PC-9 (cell line): ENCODE data around the gene HGD. TPM values are rescaled to one million over a fixed set of nuclear protein-coding genes. Genes with fewer than 3 reads are reported as not detected.

Experiments used
- BruUV-seq: library from RNA; stranded (reverse); fragments of 400-500 nt; replicated peaks from 2 replicates; lab custom pipeline; 2021; lab: Mats Ljungman, UMichigan
- CTCF ChIA-PET: fragments of 300-600 bp; sonication (Branson Sonifier 250); formaldehyde crosslinking; loops from one replicate; lab custom pipeline; 2022; ENCODE audit warnings: antibody characterized with exemption; lab: Charles Lee
- POLR2A ChIA-PET: fragments of 300-600 bp; sonication (Branson Sonifier 250); formaldehyde crosslinking; loops from one replicate; lab custom pipeline; 2022; ENCODE audit warnings: antibody characterized with exemption; ENCODE audit not compliant: unreplicated experiment; lab: Charles Lee
- DNase-seq, 2 experiments: peaks; one replicate each; pipeline versions ENCODE4 v3.0.0 to v3.0.0-alpha.2; 2015 to 2022; ENCODE audit warnings: mixed read lengths in 1 of 2
- H2AFZ ChIP-seq: fragments of 200-600 bp; sonication (generic); 2 replicates; pipeline ENCODE4 v1.8.1; 2017; ENCODE audit warnings: antibody characterized with exemption
- H3F3A ChIP-seq: fragments of 200-600 bp; sonication (generic); 2 replicates; pipeline ENCODE4 v1.8.1; 2017; ENCODE audit warnings: antibody characterized with exemption, mild to moderate bottlenecking, low read depth; ENCODE audit not compliant: insufficient read depth
- H3K27ac ChIP-seq: fragments of 200-600 bp; sonication (generic); 2 replicates; pipeline ENCODE4 v1.6.1; 2016; ENCODE audit warnings: mixed run types
- H3K27me3 ChIP-seq: fragments of 200-600 bp; sonication (generic); 2 replicates; pipeline ENCODE4 v1.6.1; 2016; ENCODE audit warnings: low read depth, mixed run types; ENCODE audit not compliant: insufficient read depth
- H3K36me3 ChIP-seq: fragments of 200-600 bp; sonication (generic); 2 replicates; pipeline ENCODE4 v1.6.1; 2016; ENCODE audit warnings: low read depth, mixed run types
- H3K4me1 ChIP-seq: fragments of 200-600 bp; sonication (generic); replicated peaks from 2 replicates; pipeline ENCODE4 v1.6.1; 2016; ENCODE audit warnings: mixed run types; ENCODE audit not compliant: insufficient read depth
- H3K4me2 ChIP-seq: fragments of 200-600 bp; sonication (generic); 2 replicates; pipeline ENCODE4 v1.6.1; 2017; ENCODE audit warnings: mixed run types
- H3K4me3 ChIP-seq: fragments of 200-600 bp; sonication (generic); 2 replicates; pipeline ENCODE4 v1.6.1; 2016; ENCODE audit warnings: mixed run types
- H3K79me2 ChIP-seq: fragments of 200-600 bp; sonication (generic); 2 replicates; pipeline ENCODE4 v1.6.1; 2017; ENCODE audit warnings: low read depth, mixed run types
- H3K9me2 ChIP-seq: fragments of 200-600 bp; sonication (generic); 2 replicates; pipeline ENCODE4 v1.8.1; 2017; ENCODE audit warnings: mild to moderate bottlenecking; ENCODE audit not compliant: insufficient read depth
- H3K9me3 ChIP-seq: fragments of 200-600 bp; sonication (generic); 2 replicates; pipeline ENCODE4 v1.8.1; 2016; ENCODE audit warnings: low read depth; ENCODE audit not compliant: insufficient read depth
- H4K20me1 ChIP-seq: fragments of 200-600 bp; sonication (generic); 2 replicates; pipeline ENCODE4 v1.8.1; 2017; ENCODE audit not compliant: insufficient read depth
- EZH2 ChIP-seq: fragments of 200-600 bp; sonication (generic); IDR thresholded peaks from 2 replicates; pipeline ENCODE4 v1.8.0; 2017; ENCODE audit warnings: antibody characterized with exemption, low read depth
- intact Hi-C: fragments of 100-400 bp; cut with micrococcal nuclease; formaldehyde crosslinking; loops from one replicate; pipeline ENCODE4 v1.10.0; 2022; ENCODE audit not compliant: unreplicated experiment
- total RNA-seq: library from RNA; stranded (reverse); gene quantifications from 2 replicates; pipeline ENCODE4 v1.2.3, GENCODE V29; 2021
- TF ChIP-seq, protein P1 (sequence below): fragments of 200-600 bp; sonication (generic); conservative IDR thresholded peaks from 2 replicates; pipeline ENCODE4 v1.6.1; 2017; ENCODE audit warnings: mixed run types, antibody characterized with exemption, mild to moderate bottlenecking, moderate library complexity

HGD gene
- total RNA-seq, 1 experiment from 2014 or later, result 0.65 TPM

DNA sequence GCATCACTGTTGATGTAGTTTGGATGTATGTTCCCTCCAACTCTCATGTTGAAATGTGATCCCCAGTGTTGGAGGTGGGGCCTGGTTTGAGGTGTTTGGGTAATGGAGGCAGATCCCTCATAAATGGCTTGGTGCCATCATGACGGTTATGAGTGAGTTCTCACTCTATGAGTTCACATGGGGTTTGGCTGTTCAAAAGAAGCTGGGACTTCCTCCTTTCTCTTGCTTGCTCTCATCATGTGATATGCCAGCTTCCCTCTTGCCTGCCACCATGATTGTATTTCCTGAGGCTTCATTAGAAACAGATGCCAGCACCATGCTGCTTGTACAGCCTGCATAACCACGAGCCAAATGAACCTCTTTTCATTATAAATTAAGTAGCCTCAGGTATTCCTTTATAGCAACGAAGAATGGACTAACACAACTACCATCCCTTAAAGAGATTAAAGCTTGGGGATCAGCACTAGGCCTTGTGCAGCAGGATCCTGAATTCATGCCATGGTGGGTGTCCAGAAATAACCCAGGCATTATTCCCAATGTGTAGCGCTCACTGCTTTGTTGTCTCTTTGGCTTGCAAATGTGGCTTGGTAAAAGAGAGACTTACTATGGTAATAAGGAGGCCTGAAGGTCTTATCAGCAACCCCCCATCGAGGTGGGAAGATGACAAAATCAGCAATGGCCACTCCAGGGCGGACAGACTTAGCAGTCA is 44.0 kb downstream of the HGD start:
- Histone ChIP-seq H3K27ac (no peak overlapping the region), H3K9me3 (no peaks in the 10 kb centered on the region), H3K9me2 (peaks cover 6% of the 10 kb centered on the region; the same call in 1 of the 2 replicates), H3F3A (no peaks in the 10 kb centered on the region), H3K79me2 (no peaks in the 10 kb centered on the region), H3K4me3 (no peak overlapping the region), H4K20me1 (no peaks in the 10 kb centered on the region), H2AFZ (no peak overlapping the region), H3K4me1 (no peaks in the 10 kb centered on the region), H3K4me2 (no peak overlapping the region), H3K36me3 (no peaks in the 10 kb centered on the region), H3K27me3 (no peaks in the 10 kb centered on the region)
- DNase-seq, result no peak
- ChIA-PET CTCF (no interaction called here), POLR2A (no interaction called here)
- TF ChIP-seq, protein P1, sequence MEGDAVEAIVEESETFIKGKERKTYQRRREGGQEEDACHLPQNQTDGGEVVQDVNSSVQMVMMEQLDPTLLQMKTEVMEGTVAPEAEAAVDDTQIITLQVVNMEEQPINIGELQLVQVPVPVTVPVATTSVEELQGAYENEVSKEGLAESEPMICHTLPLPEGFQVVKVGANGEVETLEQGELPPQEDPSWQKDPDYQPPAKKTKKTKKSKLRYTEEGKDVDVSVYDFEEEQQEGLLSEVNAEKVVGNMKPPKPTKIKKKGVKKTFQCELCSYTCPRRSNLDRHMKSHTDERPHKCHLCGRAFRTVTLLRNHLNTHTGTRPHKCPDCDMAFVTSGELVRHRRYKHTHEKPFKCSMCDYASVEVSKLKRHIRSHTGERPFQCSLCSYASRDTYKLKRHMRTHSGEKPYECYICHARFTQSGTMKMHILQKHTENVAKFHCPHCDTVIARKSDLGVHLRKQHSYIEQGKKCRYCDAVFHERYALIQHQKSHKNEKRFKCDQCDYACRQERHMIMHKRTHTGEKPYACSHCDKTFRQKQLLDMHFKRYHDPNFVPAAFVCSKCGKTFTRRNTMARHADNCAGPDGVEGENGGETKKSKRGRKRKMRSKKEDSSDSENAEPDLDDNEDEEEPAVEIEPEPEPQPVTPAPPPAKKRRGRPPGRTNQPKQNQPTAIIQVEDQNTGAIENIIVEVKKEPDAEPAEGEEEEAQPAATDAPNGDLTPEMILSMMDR, result no peak
- TF ChIP-seq EZH2, result no peak
- intact Hi-C loops, result no loop called here
- BruUV-seq, result no TSS peak

DNA sequence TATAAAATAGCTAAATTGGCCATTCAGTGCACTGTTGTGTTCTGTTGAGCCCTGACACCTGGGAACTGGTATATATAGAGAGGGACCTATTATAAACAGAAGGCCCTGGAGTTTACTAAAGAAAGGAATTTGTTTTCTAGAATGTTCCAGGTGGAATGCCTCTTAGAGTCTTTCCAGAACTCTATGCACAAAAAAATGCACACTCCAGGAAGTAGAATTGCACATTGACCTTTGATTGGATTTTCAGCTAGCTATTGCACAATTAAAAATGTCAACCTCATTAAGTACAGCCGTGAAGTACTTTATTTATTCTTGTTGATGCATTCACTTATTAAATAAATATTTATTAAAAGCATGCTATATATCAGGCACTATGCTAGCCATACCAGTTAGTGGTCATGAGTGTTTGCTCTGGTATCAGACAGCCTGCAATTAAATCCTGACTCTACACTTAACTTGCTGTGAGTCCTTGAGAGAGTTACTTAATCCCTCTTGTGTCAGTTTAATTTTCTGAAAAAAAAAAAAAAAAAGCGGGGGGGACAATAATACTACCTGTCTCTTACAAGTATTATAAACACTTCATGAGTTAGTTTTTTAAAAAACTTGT is 45.1 kb downstream of the HGD start:
- H2AFZ ChIP-seq, result no peak overlapping the region
- no peak for TF ChIP-seq EZH2
- TF ChIP-seq, protein P1, result no peak
- H3K4me1 ChIP-seq, result no peaks in the 10 kb centered on the region
- H3K79me2 ChIP-seq, result no peaks in the 10 kb centered on the region
- H3K27me3 ChIP-seq, result no peaks in the 10 kb centered on the region
- BruUV-seq, result no TSS peak
- no peaks in the 10 kb centered on the region for H3F3A ChIP-seq
- no peaks in the 10 kb centered on the region for H3K36me3 ChIP-seq
- H4K20me1 ChIP-seq, result no peaks in the 10 kb centered on the region
- no peak overlapping the region for H3K27ac ChIP-seq
- H3K4me2 ChIP-seq, result no peak overlapping the region
- intact Hi-C loops, result no loop called here
- DNase-seq, result no peak
- no peak overlapping the region for H3K4me3 ChIP-seq
- POLR2A ChIA-PET, result no interaction called here
- H3K9me2 ChIP-seq, result peaks cover 6% of the 10 kb centered on the region; the same call in 1 of the 2 replicates
- no peaks in the 10 kb centered on the region for H3K9me3 ChIP-seq
- CTCF ChIA-PET, result no interaction called here

DNA sequence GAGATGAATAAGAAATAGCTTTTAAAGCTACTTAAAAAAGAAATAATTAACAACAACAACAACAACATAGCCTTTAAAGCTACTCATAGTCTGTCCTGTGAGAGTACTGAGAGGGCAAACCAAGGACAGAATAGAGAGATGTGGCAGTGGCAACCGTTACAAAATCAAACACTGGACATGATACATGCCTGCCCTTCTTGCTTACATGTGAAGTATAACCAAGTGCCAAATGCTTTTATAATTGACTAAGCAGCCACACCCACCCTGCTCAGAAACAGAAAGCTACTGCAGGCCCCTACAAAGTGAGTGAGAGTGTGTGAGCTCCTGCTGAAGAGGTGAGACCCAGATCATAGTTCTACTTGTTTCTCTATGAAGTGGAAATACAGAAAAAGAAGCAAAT is 47.5 kb downstream of the HGD start:
- BruUV-seq, result no TSS peak
- ChIA-PET CTCF (no interaction called here), POLR2A (no interaction called here)
- Histone ChIP-seq H3K27ac (no peak overlapping the region), H3K4me1 (no peaks in the 10 kb centered on the region), H3K27me3 (no peaks in the 10 kb centered on the region), H3K79me2 (no peaks in the 10 kb centered on the region), H2AFZ (peak overlapping the region; percentile 5; the same call in 1 of the 2 replicates), H3K36me3 (no peaks in the 10 kb centered on the region), H3K9me3 (no peaks in the 10 kb centered on the region), H4K20me1 (no peaks in the 10 kb centered on the region), H3F3A (no peaks in the 10 kb centered on the region), H3K4me2 (no peak overlapping the region), H3K4me3 (no peak overlapping the region), H3K9me2 (peaks cover 6% of the 10 kb centered on the region; the same call in 1 of the 2 replicates)
- TF ChIP-seq, protein P1, result no peak
- no peak for TF ChIP-seq EZH2
- intact Hi-C loops, result no loop called here
- DNase-seq, result no peak
